Measurements from ENCODE around the gene MEIOSIN. TPM values are rescaled to one million over a fixed set of nuclear protein-coding genes. Genes with fewer than 3 reads are reported as not detected.
"Not testable (repeated sequence)": the region's sequence is repeated elsewhere in the genome, so short reads cannot be mapped to it uniquely, and the experiment has no call there.

Gene MEIOSIN
- total RNA-seq, 1 experiment from 2014 or later, result not detected

DNA sequence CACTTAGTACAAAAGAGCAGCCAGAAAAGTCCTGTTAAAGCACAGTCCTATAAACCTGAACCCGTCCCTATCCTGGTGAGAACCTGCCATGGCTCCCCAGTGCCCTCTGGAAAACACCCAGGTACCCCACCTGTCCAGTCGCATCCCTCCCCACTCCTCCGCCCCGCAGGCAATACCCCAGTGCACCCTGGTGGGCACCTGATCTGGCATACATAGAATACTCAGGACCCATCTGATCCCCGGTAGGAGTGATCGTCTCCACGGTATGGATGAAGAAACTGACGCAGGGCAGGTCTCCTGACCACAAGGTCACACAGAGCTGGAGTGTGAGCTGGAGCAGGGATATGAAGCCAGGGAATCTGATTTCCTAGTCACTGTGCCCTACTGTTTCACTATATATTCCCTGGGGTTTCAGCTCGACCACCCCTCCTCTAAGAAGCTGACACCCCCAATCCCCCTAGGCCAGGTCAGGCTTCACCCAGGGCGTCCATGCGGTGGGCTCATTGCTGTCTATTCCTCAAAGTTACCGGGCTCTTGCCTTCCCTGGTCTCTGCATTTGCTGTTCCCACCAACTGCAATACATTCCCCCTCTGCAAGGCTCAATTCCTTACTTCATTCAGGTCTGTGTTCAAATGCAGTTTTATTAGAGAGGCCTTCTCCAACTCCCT is 15.1 kb upstream of the MEIOSIN start:
- no peak for DNase-seq (ENCODE audit: low read depth)

DNA sequence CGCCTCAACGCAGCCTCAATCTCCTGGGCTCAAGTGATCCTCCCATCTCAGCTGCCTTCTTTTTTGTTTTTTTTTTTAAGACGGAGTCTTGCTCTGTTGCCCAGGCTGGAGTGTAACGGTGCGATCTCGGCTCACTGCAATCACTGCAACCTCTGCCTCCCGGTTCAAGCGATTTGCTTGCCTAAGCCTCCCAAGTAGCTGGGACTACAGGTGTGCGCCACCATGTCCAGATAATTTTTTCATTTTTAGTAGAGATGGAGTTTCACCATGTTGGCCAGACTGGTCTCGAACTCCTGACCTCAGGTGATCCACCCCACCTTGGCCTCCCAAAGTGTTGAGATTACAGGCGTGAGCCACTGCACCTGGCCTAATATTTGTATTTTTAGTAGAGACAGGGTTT is 13.2 kb upstream of the MEIOSIN start:
- not testable (repeated sequence) for DNase-seq (ENCODE audit: low read depth)

- not testable (repeated sequence) for DNase-seq (ENCODE audit: low read depth)
These were observed 4.6 kb upstream of the MEIOSIN start for GRCh38 chr19:45728683-45729082.

- no peak for DNase-seq (ENCODE audit: low read depth)
These were observed 3.4 kb upstream of the MEIOSIN start for GRCh38 chr19:45729800-45730290.

DNA sequence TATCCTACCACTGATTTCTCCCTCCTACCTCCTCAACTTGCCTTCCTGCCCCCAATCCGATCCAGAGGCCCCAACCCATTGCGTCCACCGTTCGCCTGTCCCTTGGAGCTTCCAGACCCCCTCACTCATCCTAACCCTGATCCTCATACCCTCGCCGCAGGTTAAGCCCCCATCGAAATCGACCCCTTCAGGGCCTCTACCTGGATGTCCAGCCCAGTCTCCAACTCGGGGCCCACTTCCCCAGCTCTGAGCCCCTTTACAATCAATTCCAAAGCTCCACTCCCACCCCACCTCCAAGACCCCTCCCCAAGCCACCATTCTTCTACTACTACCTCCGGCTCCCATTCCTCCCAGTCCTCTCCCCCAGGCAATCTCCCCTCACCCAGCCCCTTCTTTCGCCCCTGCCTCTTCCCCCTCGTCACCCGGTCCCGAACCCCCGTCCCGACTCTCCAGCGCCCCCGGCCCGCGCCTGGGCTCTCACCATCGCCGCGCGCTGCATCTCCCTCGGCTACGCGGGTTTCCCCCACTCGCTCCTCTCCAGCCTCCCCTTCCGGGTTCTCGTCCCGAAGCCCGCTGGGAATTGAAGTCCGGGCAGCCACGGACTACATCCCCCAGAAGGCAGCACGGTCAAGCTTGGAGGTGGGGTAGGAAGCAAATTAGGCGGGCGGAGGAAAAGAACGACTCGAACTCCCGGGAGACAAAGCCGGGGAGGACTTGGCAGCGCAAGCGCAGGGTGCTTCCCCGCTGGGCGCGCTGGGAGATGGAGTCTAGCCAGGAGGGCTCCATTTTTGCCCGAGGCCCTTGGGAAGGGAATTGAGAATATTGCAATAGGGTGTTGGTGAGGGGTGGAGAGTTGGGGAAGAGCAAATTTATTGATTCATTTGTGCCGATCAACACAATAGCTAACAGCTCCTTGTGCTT is 2.6 kb upstream of the MEIOSIN start, which contains the start of gene FBXO46:
FBXO46 (minus strand) TSS at position 529 of the 921 bp plus-strand sequence. CDS start 17,401 bp downstream, outside the sequence.
- peak; percentile 99 for DNase-seq (ENCODE audit: low read depth)

GRCh38 chr19:45739498-45740439 is 6.5 kb downstream of the MEIOSIN start:
- peak; percentile 41 for DNase-seq (ENCODE audit: low read depth)

DNA sequence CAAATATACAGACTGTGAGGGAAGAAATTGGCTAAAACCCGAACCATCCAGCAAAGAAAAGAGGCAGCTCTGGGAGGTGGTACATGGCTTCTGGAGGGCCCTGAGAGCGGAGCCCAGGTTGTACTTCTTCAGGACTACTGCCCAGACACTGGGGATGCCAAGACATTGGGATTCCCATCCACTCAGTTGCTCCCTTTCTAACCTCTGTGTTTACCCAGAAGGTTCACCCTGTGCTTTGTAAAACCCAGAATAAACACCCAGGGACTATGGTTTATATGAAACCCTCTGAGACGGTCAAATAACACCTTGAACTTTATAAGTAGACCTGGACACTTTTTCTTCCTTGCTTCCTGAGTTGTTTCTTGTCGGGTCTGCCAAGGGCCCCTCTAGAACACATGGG is 9.7 kb downstream of the MEIOSIN start:
- DNase-seq (ENCODE audit: low read depth), result no peak

- DNase-seq (ENCODE audit: low read depth), result no peak
These were observed 12.4 kb downstream of the MEIOSIN start for GRCh38 chr19:45745606-45746005.

DNA sequence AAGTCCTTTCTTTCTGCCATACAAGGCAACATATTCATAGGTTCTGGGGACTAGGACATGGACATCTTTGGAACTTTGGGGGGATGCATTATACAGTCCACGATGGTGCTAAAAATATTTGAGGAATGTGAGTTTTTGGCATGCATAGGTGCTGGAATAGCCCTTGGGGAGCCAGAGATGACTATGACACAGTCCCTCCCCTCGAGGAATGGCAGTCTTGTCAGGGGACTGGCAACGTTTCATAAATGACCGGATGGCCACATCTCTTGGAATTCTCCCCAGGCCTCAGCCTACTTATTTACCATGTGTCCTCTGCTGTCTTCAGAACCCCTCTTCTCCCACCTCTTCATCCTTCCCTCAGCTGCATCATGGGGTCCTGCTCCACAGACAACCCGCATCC is 13.6 kb downstream of the MEIOSIN start:
- DNase-seq (ENCODE audit: low read depth), result peak; percentile 38

DNA sequence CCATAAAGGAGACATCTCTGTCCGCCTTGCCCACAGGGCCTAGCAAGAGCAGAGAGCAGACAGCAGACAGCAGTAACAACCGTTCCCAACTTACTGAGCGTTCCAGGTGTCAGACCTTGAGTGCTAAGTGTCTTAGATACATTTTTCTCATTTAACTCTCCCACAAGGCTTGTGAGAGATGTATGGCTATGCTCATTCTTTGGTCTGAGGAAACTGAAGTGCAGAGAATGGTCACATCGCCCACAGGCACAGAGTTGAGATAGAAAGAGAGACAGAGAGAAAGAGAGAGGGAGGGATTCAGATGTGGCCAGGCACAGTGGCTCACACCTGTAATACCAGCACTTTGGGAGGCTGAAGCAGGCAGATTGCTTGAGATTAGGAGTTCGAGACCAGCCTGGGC is 14.3 kb downstream of the MEIOSIN start:
- DNase-seq (ENCODE audit: low read depth), result no peak

- DNase-seq (ENCODE audit: low read depth), result not testable (repeated sequence)
These were observed 18.2 kb downstream of the MEIOSIN start for GRCh38 chr19:45751483-45751882.

- DNase-seq (ENCODE audit: low read depth), result peak; percentile 41
These were observed 19.4 kb downstream of the MEIOSIN start for GRCh38 chr19:45752639-45753038.

- DNase-seq (ENCODE audit: low read depth), result no peak
These were observed 20.3 kb downstream of the MEIOSIN start for GRCh38 chr19:45753548-45753947.

- no peak for DNase-seq (ENCODE audit: low read depth)
These were observed 21.1 kb downstream of the MEIOSIN start for GRCh38 chr19:45754323-45754722.

GRCh38 chr19:45757695-45758094 is 24.5 kb downstream of the MEIOSIN start:
- no peak for DNase-seq (ENCODE audit: low read depth)

DNA sequence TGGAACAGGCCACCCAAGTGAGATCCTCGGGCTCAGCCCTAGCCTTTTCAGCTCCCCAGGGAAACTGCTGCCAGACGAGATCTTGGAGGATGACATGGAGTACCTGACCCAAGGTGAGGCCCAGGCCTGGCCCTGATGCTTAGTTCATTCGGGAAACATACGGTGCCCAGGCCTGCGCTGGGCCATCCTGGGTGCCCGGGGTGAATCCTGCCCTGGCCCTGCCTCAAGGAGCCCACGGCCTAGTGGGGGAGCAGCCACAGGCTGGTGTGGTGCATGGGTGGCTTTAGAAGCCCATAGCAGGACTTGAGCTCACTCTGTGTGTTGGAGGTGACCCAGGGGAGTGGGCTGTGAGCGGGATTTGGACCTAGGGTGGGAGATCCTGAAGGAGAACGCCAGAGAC is 25.7 kb downstream of the MEIOSIN start:
- no peak for DNase-seq (ENCODE audit: low read depth)

DNA sequence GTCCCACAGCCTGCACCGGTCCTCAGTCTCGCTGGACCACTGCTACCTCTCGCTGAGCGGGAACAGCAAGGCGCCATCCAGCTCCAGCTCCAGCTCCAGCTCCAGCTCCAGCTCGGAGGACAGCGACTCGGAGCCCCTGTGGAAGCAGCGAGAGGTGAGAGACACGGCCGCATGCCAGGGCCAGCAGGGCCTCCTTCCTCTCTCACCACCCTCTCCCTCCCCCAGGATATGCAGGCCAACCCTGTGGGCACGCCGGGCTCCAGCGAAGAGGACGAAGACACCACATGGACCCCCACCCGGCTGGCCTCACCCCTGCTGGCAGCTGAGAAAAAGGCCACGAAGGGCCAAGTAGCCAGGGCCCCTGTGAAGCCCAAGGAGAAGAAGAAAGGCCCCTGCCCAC is 28.5 kb downstream of the MEIOSIN start:
- no peak for DNase-seq (ENCODE audit: low read depth)

- DNase-seq (ENCODE audit: low read depth), result no peak
These were observed 29.8 kb downstream of the MEIOSIN start for GRCh38 chr19:45762870-45763631.

GRCh38 chr19:45763691-45764294 is 30.6 kb downstream of the MEIOSIN start:
- DNase-seq (ENCODE audit: low read depth), result no peak

GRCh38 chr19:45764475-45764874 is 31.2 kb downstream of the MEIOSIN start:
- no peak for DNase-seq (ENCODE audit: low read depth)
